Right ventricle myocardium superior (tissue), 1 donor: ENCODE measurements around the gene RAPGEF2. TPM values are rescaled to one million over a fixed set of nuclear protein-coding genes. Genes with fewer than 3 reads are reported as not detected.
"Not testable (repeated sequence)": the region's sequence is repeated elsewhere in the genome, so short reads cannot be mapped to it uniquely, and the experiment has no call there.

Experiments used
- ATAC-seq: fragments of 200-7000 bp; cut with Tn5 transposase; one replicate; pipeline ENCODE4 v1.9.1; 2020; ENCODE audit warnings: mild to moderate bottlenecking; ENCODE audit not compliant: poor library complexity
- DNase-seq: peaks from one replicate; pipeline ENCODE4 v3.0.0-alpha.2; 2020
- intact Hi-C: fragments of 100-400 bp; cut with DNase I; formaldehyde crosslinking; loops from one replicate; pipeline ENCODE4 v1.11.2; 2022
- total RNA-seq: library from RNA; stranded (reverse); fragmentation: NEBNext Ultra II Directional; extraction: Animal tissue kit (Norgen Biotek cat#: 25700); gene quantifications from one replicate; pipeline ENCODE4 v1.2.1, GENCODE V29; 2021
- donor health status: DM: no; HTN: yes; CAD: no; lungs with severe emphysema.

RAPGEF2 gene
- total RNA-seq, 1 donor from 2014 or later: 43.8 TPM

DNA sequence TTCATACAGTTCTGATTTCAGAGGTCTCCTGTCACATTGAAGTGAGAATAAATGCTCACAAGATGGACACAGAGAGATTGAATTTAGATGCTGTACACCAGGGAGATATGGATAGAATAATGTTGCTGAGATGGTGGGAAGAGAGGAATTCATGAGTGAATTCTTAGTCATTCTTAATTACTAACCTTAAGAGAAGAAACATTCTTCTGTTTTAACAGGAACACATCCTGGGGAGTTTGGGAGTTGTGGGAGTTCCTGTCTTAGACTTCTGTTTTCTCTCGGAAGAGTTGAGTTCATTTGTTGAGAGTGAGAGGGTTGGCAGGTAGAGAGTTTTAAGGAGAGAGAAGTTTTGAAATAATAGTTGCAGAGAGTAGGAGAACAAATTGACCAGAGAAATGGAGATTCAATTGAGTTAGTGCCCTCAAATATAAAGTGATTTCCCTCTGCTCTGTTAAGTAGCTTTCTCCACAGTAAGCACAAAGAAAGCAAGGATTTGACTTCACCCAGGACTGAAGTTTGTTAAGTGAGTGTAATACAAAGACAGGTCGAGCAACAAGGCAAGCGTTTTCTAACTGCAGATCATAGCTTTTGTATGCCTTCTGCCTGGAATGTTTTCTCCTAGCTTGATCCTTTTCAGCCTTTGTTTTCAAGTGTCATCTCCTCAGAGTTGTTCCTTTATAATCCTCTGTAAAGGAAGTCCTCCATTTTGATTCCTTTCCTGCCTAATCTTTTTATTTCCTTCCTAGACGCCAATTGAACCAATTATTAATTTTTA is 205.9 kb downstream of the RAPGEF2 start:
- intact Hi-C loops: no loop called here
- peak; percentile 19 for ATAC-seq

GRCh38 chr4:159312236-159312635 is 209.4 kb downstream of the RAPGEF2 start:
- DNase-seq (no peak), ATAC-seq (no peak)
- intact Hi-C loops: no loop called here

More for the DNA sequence above, 205.9 kb downstream of the RAPGEF2 start:
- no peak for DNase-seq

DNA sequence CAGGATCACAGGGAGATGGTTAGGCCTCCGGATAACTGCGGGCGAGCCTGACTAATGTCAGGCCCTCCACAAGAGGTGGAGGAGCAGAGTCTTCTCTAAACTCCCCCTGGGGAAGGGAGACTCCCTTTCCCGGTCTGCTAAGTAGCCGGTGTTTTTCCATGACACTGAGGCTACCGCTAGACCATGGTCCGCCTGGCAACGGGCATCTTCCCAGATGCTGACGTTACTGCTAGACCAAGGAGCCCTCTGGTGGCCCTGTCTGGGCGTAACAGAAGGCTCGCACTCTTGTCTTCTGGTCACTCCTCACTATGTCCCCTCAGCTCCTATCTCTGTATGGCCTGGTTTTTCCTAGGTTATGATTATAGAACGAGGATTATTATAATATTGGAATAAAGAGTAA is 213.0 kb downstream of the RAPGEF2 start:
- ATAC-seq, intact Hi-C loops: not testable (repeated sequence)
- peak; percentile 53 for DNase-seq

DNA sequence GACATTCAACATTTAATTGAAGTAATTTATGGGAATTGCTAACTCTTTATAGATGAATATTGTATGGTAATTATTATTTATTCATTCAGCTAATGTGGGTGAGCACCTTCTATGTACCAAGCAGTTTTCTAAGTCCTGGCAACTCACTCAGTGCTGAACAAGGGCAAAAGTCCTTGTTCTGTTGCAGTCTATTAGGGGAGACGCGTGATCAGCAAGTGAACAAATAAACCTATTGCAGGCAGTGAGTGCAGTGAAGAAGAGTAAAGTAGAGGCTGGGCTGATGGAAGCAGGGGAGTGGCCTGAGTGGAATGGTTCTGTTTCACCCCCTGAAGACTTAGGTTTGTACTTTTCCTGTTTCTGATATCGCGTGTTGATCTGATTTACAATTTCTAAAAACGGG is 214.3 kb downstream of the RAPGEF2 start:
- ATAC-seq (peak; percentile 36), DNase-seq (no peak)
- intact Hi-C loops: no loop called here

GRCh38 chr4:159319027-159319426 is 216.1 kb downstream of the RAPGEF2 start:
- intact Hi-C loops: no loop called here
- no peak for ATAC-seq
- no peak for DNase-seq

DNA sequence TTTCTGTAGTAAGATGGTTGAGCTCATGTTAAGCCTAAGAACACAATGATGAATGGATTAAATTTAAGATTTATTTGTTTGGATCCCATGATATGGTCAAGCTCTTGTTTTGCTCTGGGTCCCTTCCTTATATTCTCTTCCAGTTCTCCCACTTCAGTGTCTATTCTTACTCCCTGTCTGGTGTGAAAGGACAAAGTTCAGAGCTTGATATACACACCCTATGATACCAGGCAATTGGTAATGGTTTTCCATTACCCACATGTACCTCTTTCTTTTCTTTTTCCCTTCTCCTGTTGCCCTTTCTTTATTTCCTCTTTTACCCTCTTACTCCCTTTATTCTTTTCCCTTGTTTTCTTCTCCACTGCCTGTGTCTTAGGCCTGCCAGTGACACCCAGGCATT is 223.6 kb downstream of the RAPGEF2 start:
- ATAC-seq (no peak), DNase-seq (no peak)
- intact Hi-C loops: loop anchor here (10.0 kb wide), 1 partner anchor 102 kb away; no protein-coding TSS in a partner anchor

- intact Hi-C loops: loop anchor here (10.0 kb wide), 1 partner anchor 104 kb away; no protein-coding TSS in a partner anchor
- no peak for ATAC-seq
Observed at GRCh38 chr4:159328766-159329165, 225.9 kb downstream of the RAPGEF2 start.

GRCh38 chr4:159334461-159334860 is 231.6 kb downstream of the RAPGEF2 start:
- ATAC-seq (peak; percentile 75), DNase-seq (no peak)
- intact Hi-C loops: no loop called here

More at GRCh38 chr4:159328766-159329165, 225.9 kb downstream of the RAPGEF2 start:
- no peak for DNase-seq

- no peak for ATAC-seq
- intact Hi-C loops: no loop called here
Observed at GRCh38 chr4:159337041-159337440, 234.2 kb downstream of the RAPGEF2 start.

DNA sequence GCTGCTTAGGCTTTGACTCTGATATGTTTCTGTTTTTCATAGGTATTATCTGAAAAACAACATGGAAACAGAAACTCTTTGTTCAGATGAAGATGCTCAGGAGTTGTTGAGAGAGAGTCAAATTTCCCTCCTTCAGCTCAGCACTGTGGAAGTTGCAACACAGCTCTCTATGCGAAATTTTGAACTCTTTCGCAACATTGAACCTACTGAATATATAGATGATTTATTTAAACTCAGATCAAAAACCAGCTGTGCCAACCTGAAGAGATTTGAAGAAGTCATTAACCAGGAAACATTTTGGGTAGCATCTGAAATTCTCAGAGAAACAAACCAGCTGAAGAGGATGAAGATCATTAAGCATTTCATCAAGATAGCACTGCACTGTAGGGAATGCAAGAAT is 238.6 kb downstream of the RAPGEF2 start:
- DNase-seq (no peak), ATAC-seq (no peak)
- intact Hi-C loops: no loop called here

More at GRCh38 chr4:159337041-159337440, 234.2 kb downstream of the RAPGEF2 start:
- no peak for DNase-seq

DNA sequence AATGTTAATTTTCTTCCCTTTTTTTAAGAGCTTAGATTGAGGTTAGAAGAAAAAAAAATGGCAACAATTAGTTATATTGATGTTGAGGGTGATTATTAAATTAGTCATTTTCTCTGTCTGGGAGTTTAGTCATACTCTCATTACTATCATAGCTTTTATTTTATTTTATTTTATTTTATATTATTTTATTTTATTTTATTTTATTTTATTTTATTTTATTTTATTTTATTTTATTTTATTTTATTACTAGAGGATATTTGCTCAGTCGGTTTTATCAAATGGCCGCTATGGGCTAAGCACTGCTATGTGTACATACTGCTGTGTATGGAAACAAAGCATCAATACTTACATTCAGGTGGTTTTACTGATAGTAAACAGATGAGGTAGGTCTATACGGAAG is 239.5 kb downstream of the RAPGEF2 start:
- no peak for DNase-seq
- ATAC-seq: no peak
- intact Hi-C loops: no loop called here

GRCh38 chr4:159343116-159343515 is 240.2 kb downstream of the RAPGEF2 start:
- intact Hi-C loops: no loop called here
- no peak for DNase-seq
- ATAC-seq: no peak

DNA sequence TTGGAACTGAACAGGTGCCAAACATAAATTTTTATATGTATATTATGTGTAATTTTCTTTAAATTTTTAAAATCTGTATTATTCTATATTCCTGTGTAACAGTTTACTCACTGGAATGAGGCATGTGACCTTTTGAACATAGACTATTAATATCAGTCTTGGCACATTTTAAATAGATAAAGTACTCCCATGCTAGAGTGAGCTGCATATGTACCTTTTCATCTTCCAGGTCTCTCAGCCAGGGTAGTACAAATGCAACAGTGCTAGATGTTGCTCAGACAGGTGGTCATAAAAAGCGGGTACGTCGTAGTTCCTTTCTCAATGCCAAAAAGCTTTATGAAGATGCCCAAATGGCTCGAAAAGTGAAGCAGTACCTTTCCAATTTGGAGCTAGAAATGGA is 242.0 kb downstream of the RAPGEF2 start:
- ATAC-seq (peak; percentile 78), DNase-seq (no peak)
- intact Hi-C loops: no loop called here

DNA sequence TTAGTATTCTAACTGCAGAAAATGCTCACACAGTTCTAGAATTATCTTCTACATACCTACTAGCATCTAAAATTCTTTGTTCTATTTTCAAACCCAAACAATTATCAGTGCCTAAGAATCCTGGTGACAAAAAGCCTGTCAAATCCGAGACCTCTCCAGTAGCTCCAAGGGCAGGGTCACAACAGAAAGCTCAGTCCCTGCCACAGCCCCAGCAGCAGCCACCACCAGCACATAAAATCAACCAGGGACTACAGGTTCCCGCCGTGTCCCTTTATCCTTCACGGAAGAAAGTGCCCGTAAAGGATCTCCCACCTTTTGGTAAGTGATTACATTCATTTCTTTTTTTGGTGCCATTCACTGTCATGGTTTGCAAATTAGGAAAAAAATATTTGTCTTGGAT is 243.8 kb downstream of the RAPGEF2 start:
- intact Hi-C loops: no loop called here
- DNase-seq: no peak
- ATAC-seq: peak; percentile 40

DNA sequence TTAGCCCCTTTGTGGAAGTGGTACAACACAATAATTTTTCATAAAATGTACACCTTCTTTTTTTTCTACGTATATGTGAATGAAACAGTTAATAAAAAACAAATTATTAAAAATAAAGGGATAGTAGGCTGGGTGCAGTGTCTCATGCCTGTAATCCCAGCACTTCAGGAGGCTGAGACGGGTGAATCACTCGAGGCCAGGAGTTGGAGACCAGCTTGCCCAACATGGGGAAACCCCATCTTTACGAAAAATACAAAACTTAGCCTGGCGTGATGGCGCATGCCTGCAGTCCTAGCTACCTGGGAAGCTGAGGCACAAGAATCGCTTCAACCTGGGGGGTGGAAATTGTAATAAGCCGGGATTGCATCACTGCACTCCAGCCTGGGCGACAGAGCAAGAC is 244.9 kb downstream of the RAPGEF2 start:
- DNase-seq (no peak), ATAC-seq (no peak)
- intact Hi-C loops: no loop called here

DNA sequence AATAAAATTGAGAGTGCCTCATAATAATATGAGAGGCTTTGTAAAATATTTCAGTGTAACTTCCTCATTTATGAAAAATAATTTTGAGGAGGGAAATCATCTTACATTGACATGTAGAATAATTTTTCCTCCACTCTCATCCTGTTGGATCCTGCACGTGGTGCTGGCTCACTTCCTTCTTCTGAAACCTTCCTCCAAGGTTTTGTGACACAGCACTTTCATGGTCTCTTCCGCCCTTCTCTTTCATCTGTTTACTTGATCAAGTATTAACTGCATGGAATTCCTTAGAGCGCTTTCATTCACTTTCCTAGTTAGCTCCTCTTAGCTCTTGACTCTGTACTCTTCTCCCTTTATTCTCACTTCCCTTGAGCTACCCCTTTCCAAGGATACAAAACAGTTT is 246.5 kb downstream of the RAPGEF2 start:
- intact Hi-C loops: no loop called here
- DNase-seq: no peak
- no peak for ATAC-seq

DNA sequence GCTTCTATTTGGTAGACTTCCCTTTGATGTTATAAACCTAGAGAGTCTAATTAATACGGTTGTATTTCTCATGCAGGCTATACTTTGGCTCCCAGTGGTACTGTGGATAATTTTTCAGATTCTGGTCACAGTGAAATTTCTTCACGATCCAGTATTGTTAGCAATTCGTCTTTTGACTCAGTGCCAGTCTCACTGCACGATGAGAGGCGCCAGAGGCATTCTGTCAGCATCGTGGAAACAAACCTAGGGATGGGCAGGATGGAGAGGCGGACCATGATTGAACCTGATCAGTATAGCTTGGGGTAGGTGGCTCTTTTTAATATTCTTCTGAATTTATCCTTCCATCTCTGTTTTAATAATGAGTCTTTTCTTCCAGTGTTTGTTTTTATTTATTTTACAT is 249.7 kb downstream of the RAPGEF2 start:
- intact Hi-C loops: no loop called here
- ATAC-seq (peak; percentile 48), DNase-seq (no peak)

DNA sequence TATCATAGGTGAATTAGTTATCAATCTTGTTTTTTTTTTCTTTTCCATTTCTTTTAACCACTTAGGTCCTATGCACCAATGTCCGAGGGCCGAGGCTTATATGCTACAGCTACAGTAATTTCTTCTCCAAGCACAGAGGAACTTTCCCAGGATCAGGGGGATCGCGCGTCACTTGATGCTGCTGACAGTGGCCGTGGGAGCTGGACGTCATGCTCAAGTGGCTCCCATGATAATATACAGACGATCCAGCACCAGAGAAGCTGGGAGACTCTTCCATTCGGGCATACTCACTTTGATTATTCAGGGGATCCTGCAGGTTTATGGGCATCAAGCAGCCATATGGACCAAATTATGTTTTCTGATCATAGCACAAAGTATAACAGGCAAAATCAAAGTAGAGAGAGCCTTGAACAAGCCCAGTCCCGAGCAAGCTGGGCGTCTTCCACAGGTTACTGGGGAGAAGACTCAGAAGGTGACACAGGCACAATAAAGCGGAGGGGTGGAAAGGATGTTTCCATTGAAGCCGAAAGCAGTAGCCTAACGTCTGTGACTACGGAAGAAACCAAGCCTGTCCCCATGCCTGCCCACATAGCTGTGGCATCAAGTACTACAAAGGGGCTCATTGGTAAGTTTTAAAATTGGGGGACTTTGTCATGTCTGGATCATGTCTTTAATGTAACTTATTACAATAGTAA is 250.7 kb downstream of the RAPGEF2 start:
- DNase-seq: peak; percentile 61
- peak; percentile 91 for ATAC-seq
- intact Hi-C loops: no loop called here

GRCh38 chr4:159355466-159355865 is 252.6 kb downstream of the RAPGEF2 start:
- intact Hi-C loops: no loop called here
- no peak for ATAC-seq
- no peak for DNase-seq

DNA sequence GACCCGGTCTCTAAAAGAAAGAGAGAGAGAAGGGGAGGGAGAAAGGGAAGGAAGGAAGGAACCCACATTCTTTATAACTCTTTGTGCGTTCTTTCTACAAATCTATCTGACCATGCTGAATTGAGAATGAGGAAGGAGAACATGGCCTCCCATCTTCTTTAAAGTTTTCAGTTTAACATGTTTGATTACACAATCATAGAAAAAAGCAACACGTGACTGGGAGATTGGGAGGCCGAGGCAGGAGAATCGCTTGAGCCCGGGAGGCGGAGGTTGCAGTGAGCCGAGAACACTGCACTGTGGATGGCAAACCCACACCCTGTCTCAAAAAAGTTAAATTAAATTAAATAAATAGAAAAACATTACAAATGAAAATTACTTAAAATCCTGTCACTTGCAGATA is 254.5 kb downstream of the RAPGEF2 start:
- ATAC-seq (no peak), DNase-seq (no peak)
- intact Hi-C loops: no loop called here
